ENCODE data around the gene RASA3.

GRCh38 chr13:114012921-114013320, 119.5 kb downstream of the RASA3 start:
- no peak for TF ChIP-seq CTCF (IDR thresholded peaks at IDR 0.05; ENCODE audit: low read length)
- no peak for TF ChIP-seq EZH2phosphoT487 (IDR thresholded peaks at IDR 0.05; ENCODE audit: low read length)

Data from MM.1S (cell line).